ENCODE measurements around the gene SEMG2.

DNA sequence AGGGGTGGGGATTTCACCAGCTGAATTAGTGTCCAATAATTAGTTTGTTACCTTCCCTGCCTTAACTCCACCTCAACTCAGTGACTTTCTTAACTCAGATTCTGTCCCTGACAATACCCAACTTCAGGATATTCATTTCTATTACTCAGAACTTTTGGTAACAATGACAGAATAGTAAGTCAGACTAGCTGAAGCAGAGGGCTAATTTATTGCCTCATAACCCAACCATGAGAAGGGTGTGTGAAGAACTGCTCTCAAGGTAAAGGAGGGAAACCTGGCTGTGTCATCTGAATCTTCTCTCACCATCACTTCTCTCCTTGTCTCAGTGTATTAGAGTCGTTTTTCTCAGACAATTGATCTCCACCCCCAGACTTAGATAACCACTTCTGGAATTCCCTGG is 47.7 kb upstream of the SEMG2 start:
- TF ChIP-seq, protein P1, sequence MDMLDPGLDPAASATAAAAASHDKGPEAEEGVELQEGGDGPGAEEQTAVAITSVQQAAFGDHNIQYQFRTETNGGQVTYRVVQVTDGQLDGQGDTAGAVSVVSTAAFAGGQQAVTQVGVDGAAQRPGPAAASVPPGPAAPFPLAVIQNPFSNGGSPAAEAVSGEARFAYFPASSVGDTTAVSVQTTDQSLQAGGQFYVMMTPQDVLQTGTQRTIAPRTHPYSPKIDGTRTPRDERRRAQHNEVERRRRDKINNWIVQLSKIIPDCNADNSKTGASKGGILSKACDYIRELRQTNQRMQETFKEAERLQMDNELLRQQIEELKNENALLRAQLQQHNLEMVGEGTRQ (IDR thresholded peaks at IDR 0.05; ENCODE audit: borderline replicate concordance, low read depth, low read length), result no peak
- no peak for TF ChIP-seq ZSCAN29 (IDR thresholded peaks at IDR 0.05)
- no peak for TF ChIP-seq RBBP5 (conservative IDR thresholded peaks at IDR 0.05)
- TF ChIP-seq CHD1 (IDR thresholded peaks at IDR 0.05; ENCODE audit: low read depth, low read length), result no peak
- TF ChIP-seq, protein P2, sequence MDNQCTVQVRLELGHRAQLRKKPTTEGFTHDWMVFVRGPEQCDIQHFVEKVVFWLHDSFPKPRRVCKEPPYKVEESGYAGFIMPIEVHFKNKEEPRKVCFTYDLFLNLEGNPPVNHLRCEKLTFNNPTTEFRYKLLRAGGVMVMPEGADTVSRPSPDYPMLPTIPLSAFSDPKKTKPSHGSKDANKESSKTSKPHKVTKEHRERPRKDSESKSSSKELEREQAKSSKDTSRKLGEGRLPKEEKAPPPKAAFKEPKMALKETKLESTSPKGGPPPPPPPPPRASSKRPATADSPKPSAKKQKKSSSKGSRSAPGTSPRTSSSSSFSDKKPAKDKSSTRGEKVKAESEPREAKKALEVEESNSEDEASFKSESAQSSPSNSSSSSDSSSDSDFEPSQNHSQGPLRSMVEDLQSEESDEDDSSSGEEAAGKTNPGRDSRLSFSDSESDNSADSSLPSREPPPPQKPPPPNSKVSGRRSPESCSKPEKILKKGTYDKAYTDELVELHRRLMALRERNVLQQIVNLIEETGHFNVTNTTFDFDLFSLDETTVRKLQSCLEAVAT (IDR thresholded peaks at IDR 0.05), result no peak
- no peak for TF ChIP-seq IKZF1 (conservative IDR thresholded peaks at IDR 0.05)

All from GM12878 (cell line).